WERI-Rb-1 (cell line): ENCODE results near the gene SEZ6.
A peak's percentile ranks its signal among the peaks of the same experiment; 100 is the strongest.

Experiments
- DNase-seq: peaks from one replicate; pipeline ENCODE4 v3.0.0-alpha.2; 2020
- H3K27ac ChIP-seq: fragments of 250-450 bp; sonication (Bioruptor Pico); 2 replicates; pipeline ENCODE4 v1.5.1; 2020; ENCODE audit warnings: mild to moderate bottlenecking, moderate library complexity
- H3K27me3 ChIP-seq: fragments of 250-450 bp; sonication (Bioruptor Pico); 2 replicates; pipeline ENCODE4 v1.5.1; 2021; ENCODE audit warnings: mild to moderate bottlenecking, low read depth, moderate library complexity; ENCODE audit not compliant: insufficient read depth, severe bottlenecking
- H3K36me3 ChIP-seq: fragments of 250-450 bp; sonication (Bioruptor Pico); 2 replicates; pipeline ENCODE4 v1.5.1; 2020; ENCODE audit warnings: mild to moderate bottlenecking, moderate library complexity
- H3K4me3 ChIP-seq: 2 replicates; pipeline ENCODE4 v1.5.1; 2011; ENCODE audit warnings: low read depth, mild to moderate bottlenecking, control low read depth, low read length
- H3K9me3 ChIP-seq: fragments of 250-450 bp; sonication (Bioruptor Pico); 2 replicates; pipeline ENCODE4 v1.5.1; 2021; ENCODE audit warnings: mild to moderate bottlenecking, moderate library complexity; ENCODE audit not compliant: severe bottlenecking
- CTCF ChIP-seq: IDR thresholded peaks from 2 replicates; pipeline ENCODE4 v1.5.1; 2011; ENCODE audit warnings: low read depth, mild to moderate bottlenecking, control low read depth, inconsistent platforms, low read length

The SEZ6 gene

DNA sequence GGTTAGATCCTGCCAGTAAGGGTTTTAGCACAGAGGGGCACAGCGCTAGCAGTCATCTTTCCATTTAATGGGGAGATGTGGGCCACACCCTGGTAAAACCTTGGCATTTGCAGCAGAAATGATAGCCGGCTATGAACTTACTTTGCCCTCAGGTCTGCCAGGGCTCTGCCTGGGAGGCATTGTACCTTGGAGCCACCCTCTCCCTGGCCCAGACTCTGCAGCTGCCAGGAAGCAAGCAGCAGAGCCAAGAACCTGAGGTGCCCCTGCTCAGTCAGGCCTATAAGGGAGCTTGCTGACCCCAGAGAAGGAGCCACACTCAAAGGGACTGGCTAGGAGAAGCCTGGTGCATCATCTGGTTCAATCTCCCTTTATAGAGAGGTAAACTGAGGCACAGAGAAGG lies 30.8 kb downstream of the SEZ6 start:
- H3K36me3 ChIP-seq = peaks cover 6% of the 10 kb centered on the region
- no peaks in the 10 kb centered on the region for H3K9me3 ChIP-seq
- no peak for DNase-seq
- TF ChIP-seq CTCF = no peak
- H3K27ac ChIP-seq = no peak overlapping the region
- no peak overlapping the region for H3K4me3 ChIP-seq
- H3K27me3 ChIP-seq = no peaks in the 10 kb centered on the region

- Histone ChIP-seq H3K9me3 (no peaks in the 10 kb centered on the region), H3K4me3 (no peak overlapping the region), H3K27ac (no peak overlapping the region), H3K27me3 (no peaks in the 10 kb centered on the region), H3K36me3 (peaks cover 9% of the 10 kb centered on the region)
- TF ChIP-seq CTCF = no peak
- DNase-seq = no peak
Measured at GRCh38 chr17:28974451-28974850, 31.4 kb downstream of the SEZ6 start.

DNA sequence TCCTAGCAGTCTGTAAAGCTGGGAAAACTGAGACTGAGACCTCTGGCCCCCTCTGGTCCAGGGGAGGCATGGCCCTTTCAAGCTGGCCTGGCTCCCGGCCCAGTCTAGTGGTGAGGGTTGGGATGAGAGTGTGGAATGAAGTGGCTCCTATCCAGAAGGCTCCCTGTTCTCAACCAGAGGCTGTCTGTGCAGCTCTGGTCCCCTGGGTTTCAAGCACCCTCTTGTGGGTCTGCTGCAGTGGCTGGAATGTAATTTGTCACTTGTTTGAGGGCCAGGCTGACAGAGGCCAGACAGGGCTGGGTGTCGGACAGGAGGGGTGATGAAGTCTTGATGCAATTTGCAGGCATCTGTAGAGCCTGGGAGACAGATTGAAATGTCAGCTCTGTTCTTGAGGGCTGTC lies 32.4 kb downstream of the SEZ6 start:
- H3K36me3 ChIP-seq = peaks cover 19% of the 10 kb centered on the region
- TF ChIP-seq CTCF = no peak
- H3K4me3 ChIP-seq = no peak overlapping the region
- H3K9me3 ChIP-seq = no peaks in the 10 kb centered on the region
- H3K27me3 ChIP-seq = no peaks in the 10 kb centered on the region
- DNase-seq = no peak
- H3K27ac ChIP-seq = no peak overlapping the region

GRCh38 chr17:28972437-28972836 lies 33.4 kb downstream of the SEZ6 start:
- H3K27ac ChIP-seq = no peak overlapping the region
- peak; percentile 47 for DNase-seq
- TF ChIP-seq CTCF = no peak
- H3K9me3 ChIP-seq = no peaks in the 10 kb centered on the region
- no peak overlapping the region for H3K4me3 ChIP-seq
- H3K36me3 ChIP-seq = peaks cover 25% of the 10 kb centered on the region
- no peaks in the 10 kb centered on the region for H3K27me3 ChIP-seq

- DNase-seq = no peak
- H3K36me3 ChIP-seq = peaks cover 25% of the 10 kb centered on the region
Measured at GRCh38 chr17:28970879-28971278, 35.0 kb downstream of the SEZ6 start.

More at GRCh38 chr17:28970879-28971278, 35.0 kb downstream of the SEZ6 start:
- no peaks in the 10 kb centered on the region for H3K27me3 ChIP-seq
- H3K4me3 ChIP-seq = no peak overlapping the region
- no peak for TF ChIP-seq CTCF
- no peaks in the 10 kb centered on the region for H3K9me3 ChIP-seq
- H3K27ac ChIP-seq = peak overlapping the region; percentile 25; the same call in 1 of the 2 replicates
